Measurements from ENCODE around the gene VSIR.

VSIR gene

DNA sequence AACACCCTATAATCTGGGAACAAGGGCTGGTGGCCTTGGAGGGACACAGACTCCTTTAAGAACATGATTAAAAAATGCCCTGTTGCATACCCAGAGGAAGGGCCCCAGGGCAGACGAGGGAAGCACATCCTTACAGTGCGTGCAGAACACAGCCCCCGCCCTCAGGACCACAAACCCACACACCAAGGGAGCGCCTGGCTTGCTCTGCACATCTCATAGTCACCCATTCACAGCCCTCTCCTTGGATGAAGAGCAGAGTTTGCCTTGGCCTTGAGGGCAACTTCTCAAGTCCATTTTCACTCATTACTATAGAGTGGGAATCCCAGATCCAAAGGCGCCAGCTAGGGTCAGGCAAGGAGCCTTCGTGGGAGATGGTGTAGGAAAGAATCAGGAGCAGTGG, 6.3 kb upstream of the VSIR start:
- H3K4me1 ChIP-seq (ENCODE audit: insufficient read depth, insufficient read length) = peaks cover 9% of the 10 kb centered on the region
- DNase-seq (ENCODE audit: low read depth, low spot score) = no peak
- peaks cover 4% of the 10 kb centered on the region for H3K27me3 ChIP-seq (ENCODE audit: insufficient read depth, insufficient read length)
- no peaks in the 10 kb centered on the region for H3K36me3 ChIP-seq (ENCODE audit: insufficient read depth, insufficient read length, low read length)
- H3K9ac ChIP-seq (ENCODE audit: insufficient read length, low read depth) = no peak overlapping the region
- no peaks in the 10 kb centered on the region; the same call in 1 of the 2 replicates for H3K9me3 ChIP-seq (ENCODE audit: insufficient read depth, low read length)
- no peak for TF ChIP-seq YY1 (IDR thresholded peaks at IDR 0.05; ENCODE audit: insufficient read depth, insufficient read length)
- no peak for TF ChIP-seq ZNF274 (IDR thresholded peaks at IDR 0.05; ENCODE audit: low read depth, low read length)
- TF ChIP-seq SUZ12 (IDR thresholded peaks at IDR 0.05; ENCODE audit: extremely low read depth, insufficient read depth, insufficient read length) = no peak
- H3K4me3 ChIP-seq (ENCODE audit: insufficient read length, low read depth) = no peak overlapping the region

DNA sequence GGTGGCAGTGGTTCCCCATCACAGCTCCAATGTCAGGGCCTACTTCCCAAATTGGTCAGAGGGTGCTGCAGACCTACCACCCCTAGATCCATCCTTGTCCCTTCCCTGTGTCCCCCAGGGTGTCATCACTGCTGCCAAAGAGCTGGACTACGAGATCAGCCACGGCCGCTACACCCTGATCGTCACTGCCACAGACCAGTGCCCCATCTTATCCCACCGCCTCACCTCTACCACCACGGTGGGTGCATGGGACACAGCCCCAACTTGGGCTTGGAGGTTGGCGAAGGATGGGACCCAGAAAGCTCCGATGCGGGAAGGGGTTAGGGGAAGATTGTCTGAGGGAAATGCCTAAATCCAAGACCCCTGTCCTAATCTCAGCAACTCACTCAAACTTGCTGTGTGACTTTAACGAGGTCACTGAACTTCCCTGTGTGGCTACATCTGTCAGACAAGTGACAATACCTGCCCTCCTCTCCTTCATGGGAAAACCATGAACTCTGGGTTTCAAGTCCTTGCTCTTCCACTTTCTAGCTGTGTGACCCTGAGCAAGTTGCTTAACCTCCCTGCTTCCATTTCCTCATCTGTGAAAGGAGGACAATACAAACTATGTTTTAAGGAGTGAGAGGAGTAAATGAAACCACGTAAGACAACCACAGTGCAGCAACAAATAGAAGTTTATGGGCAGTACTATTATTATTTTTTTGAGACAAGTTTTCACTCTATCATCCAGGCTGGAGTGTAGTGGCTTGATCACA, 4.9 kb upstream of the VSIR start:
- no peak for TF ChIP-seq SUZ12 (IDR thresholded peaks at IDR 0.05; ENCODE audit: extremely low read depth, insufficient read depth, insufficient read length)
- no peak for TF ChIP-seq YY1 (IDR thresholded peaks at IDR 0.05; ENCODE audit: insufficient read depth, insufficient read length)
- no peak for TF ChIP-seq ZNF274 (IDR thresholded peaks at IDR 0.05; ENCODE audit: low read depth, low read length)
- Histone ChIP-seq H3K9ac (ENCODE audit: insufficient read length, low read depth) (no peak overlapping the region), H3K4me1 (ENCODE audit: insufficient read depth, insufficient read length) (peaks cover 13% of the 10 kb centered on the region), H3K36me3 (ENCODE audit: insufficient read depth, insufficient read length, low read length) (no peaks in the 10 kb centered on the region), H3K27me3 (ENCODE audit: insufficient read depth, insufficient read length) (peaks cover 17% of the 10 kb centered on the region), H3K4me3 (ENCODE audit: insufficient read length, low read depth) (no peak overlapping the region), H3K9me3 (ENCODE audit: insufficient read depth, low read length) (no peaks in the 10 kb centered on the region; the same call in 1 of the 2 replicates)
- no peak for DNase-seq (ENCODE audit: low read depth, low spot score)

DNA sequence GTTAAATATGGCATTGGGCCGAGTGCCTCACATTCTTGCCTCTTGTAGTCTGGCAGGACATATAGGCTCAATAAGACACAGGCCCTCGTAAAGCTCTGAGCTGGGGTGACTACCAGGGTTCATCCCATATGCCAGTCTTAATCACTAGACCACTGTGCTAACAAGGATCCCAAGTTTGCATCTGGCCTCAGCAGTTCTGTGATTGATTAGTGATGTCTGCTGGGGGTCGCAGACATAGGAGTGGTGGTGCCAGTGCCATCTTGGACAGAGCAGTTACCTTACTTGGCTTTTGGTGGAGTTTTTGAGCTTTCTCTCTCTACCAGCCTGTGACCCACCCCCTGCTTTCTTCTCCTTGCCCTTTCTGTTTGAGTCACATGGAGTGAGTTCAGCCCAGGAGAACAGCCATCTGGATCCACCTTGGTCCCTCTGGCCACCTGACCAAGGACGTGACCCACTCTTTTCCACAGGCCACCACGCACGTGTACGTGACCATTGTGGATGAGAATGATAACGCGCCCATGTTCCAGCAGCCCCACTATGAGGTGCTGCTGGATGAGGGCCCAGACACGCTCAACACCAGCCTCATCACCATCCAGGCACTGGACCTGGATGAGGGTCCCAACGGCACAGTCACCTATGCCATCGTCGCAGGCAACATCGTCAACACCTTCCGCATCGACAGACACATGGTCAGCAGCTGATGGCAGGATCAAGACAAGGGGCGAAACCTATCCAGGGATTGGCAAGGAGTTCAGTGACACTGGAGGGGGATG, 4.1 kb upstream of the VSIR start:
- Histone ChIP-seq H3K36me3 (ENCODE audit: insufficient read depth, insufficient read length, low read length) (no peaks in the 10 kb centered on the region), H3K4me1 (ENCODE audit: insufficient read depth, insufficient read length) (peaks cover 17% of the 10 kb centered on the region), H3K9ac (ENCODE audit: insufficient read length, low read depth) (no peak overlapping the region), H3K9me3 (ENCODE audit: insufficient read depth, low read length) (no peaks in the 10 kb centered on the region; the same call in 1 of the 2 replicates), H3K4me3 (ENCODE audit: insufficient read length, low read depth) (no peak overlapping the region), H3K27me3 (ENCODE audit: insufficient read depth, insufficient read length) (peaks cover 25% of the 10 kb centered on the region)
- no peak for TF ChIP-seq SUZ12 (IDR thresholded peaks at IDR 0.05; ENCODE audit: extremely low read depth, insufficient read depth, insufficient read length)
- no peak for TF ChIP-seq ZNF274 (IDR thresholded peaks at IDR 0.05; ENCODE audit: low read depth, low read length)
- TF ChIP-seq YY1 (IDR thresholded peaks at IDR 0.05; ENCODE audit: insufficient read depth, insufficient read length) = no peak
- no peak for DNase-seq (ENCODE audit: low read depth, low spot score)

DNA sequence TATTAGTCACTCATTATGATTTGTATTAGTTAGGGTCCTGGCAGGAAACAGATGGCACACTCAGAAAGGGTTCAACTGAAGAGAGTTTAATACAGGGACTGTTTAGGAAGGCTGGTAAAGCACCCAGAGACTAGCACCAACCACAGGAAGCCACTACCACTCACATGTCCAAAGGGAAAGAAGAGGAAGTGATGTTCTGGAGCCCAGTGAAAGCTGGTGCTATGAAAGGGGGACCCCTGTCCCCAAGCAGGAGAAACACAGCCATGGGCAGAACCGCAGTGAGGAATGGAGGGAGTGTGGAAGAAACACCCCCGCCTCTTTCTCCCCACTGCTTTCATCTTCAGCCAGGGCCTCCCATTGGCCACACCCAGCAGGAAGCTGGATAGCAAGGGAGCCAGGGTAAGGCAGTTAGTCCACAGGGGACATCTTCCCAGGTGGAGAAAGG, 3.2 kb upstream of the VSIR start:
- peaks cover 34% of the 10 kb centered on the region for H3K27me3 ChIP-seq (ENCODE audit: insufficient read depth, insufficient read length)
- H3K9ac ChIP-seq (ENCODE audit: insufficient read length, low read depth) = no peak overlapping the region
- peaks cover 12% of the 10 kb centered on the region for H3K4me1 ChIP-seq (ENCODE audit: insufficient read depth, insufficient read length)
- TF ChIP-seq SUZ12 (IDR thresholded peaks at IDR 0.05; ENCODE audit: extremely low read depth, insufficient read depth, insufficient read length) (no peak), ZNF274 (IDR thresholded peaks at IDR 0.05; ENCODE audit: low read depth, low read length) (no peak), YY1 (IDR thresholded peaks at IDR 0.05; ENCODE audit: insufficient read depth, insufficient read length) (no peak)
- no peaks in the 10 kb centered on the region; the same call in 1 of the 2 replicates for H3K9me3 ChIP-seq (ENCODE audit: insufficient read depth, low read length)
- no peak overlapping the region for H3K4me3 ChIP-seq (ENCODE audit: insufficient read length, low read depth)
- no peaks in the 10 kb centered on the region for H3K36me3 ChIP-seq (ENCODE audit: insufficient read depth, insufficient read length, low read length)
- DNase-seq (ENCODE audit: low read depth, low spot score) = no peak

DNA sequence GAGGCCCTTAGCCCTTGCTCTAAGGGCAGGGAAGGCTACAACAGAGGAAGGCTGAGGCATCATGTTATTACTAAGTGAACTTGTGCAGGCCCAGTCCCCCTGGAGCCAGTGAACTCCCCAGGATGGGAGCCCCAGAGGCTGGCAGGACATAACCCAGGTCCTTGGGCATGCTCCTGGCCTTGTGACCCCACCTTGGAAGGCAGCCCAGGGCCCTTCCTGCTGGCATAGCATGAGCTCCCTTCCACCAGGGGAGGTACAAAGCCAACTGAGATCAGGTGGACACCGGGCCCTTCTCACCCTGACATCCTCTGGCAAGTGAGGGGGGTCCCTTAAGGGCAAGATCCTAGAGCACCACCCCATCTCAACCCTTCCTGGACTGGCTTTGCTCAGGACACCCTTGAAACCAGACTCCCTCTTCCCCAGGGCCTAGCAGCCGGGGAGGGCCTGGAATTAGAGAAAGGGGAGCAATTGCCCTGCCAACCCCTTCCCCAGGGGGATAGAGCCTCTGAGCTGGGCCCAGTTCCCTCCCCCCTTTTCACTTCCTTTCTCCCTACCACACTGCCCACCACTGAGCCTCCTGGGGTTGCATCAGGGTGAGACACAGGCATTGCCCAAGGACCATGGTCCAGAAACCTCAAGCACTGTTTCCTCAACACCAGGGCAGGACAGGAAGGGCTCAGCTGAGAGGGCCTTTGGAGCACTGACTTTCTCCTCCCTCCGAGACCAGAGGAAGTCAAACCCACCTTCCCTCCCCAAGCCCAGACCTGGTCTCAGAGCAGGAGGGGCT, 1.8 kb upstream of the VSIR start:
- Histone ChIP-seq H3K27me3 (ENCODE audit: insufficient read depth, insufficient read length) (peaks cover 41% of the 10 kb centered on the region), H3K4me1 (ENCODE audit: insufficient read depth, insufficient read length) (peaks cover 12% of the 10 kb centered on the region), H3K36me3 (ENCODE audit: insufficient read depth, insufficient read length, low read length) (no peaks in the 10 kb centered on the region), H3K9ac (ENCODE audit: insufficient read length, low read depth) (no peak overlapping the region), H3K9me3 (ENCODE audit: insufficient read depth, low read length) (no peaks in the 10 kb centered on the region; the same call in 1 of the 2 replicates), H3K4me3 (ENCODE audit: insufficient read length, low read depth) (no peak overlapping the region)
- TF ChIP-seq ZNF274 (IDR thresholded peaks at IDR 0.05; ENCODE audit: low read depth, low read length) = no peak
- TF ChIP-seq SUZ12 (IDR thresholded peaks at IDR 0.05; ENCODE audit: extremely low read depth, insufficient read depth, insufficient read length) = no peak
- TF ChIP-seq YY1 (IDR thresholded peaks at IDR 0.05; ENCODE audit: insufficient read depth, insufficient read length) = no peak
- DNase-seq (ENCODE audit: low read depth, low spot score) = no peak

DNA sequence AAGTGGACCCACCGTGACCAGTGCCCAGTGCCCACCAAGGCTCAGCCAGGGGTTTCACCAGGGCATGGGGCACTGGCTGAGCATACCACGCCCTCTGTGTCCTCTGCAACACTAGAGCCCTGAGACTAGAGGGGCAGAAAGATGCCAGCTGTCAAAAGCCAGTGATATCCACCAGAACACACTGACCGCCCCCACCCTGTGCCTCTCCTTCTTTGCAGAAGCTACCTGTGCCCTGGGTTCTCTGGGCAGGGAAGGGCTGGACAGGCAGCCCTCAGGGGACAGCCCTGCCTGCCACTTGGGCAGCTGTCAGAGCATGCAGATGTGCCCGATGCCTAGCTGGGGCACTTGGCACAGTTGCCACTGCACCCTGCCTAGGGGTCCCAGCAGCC, 494 bp downstream of the VSIR start:
- H3K9me3 ChIP-seq (ENCODE audit: insufficient read depth, low read length) = no peaks in the 10 kb centered on the region; the same call in 1 of the 2 replicates
- DNase-seq (ENCODE audit: low read depth, low spot score) = no peak
- TF ChIP-seq ZNF274 (IDR thresholded peaks at IDR 0.05; ENCODE audit: low read depth, low read length) (no peak), YY1 (IDR thresholded peaks at IDR 0.05; ENCODE audit: insufficient read depth, insufficient read length) (no peak), SUZ12 (IDR thresholded peaks at IDR 0.05; ENCODE audit: extremely low read depth, insufficient read depth, insufficient read length) (no peak)
- H3K4me3 ChIP-seq (ENCODE audit: insufficient read length, low read depth) = peak overlapping the region; percentile 29
- H3K36me3 ChIP-seq (ENCODE audit: insufficient read depth, insufficient read length, low read length) = no peaks in the 10 kb centered on the region
- H3K4me1 ChIP-seq (ENCODE audit: insufficient read depth, insufficient read length) = peaks cover 14% of the 10 kb centered on the region
- peak overlapping the region; percentile 64 for H3K9ac ChIP-seq (ENCODE audit: insufficient read length, low read depth)
- peaks cover 41% of the 10 kb centered on the region for H3K27me3 ChIP-seq (ENCODE audit: insufficient read depth, insufficient read length)
